ENCODE measurements around the gene BCAS1.

- TF ChIP-seq POLR2A (IDR thresholded peaks at IDR 0.05; ENCODE audit: low read depth, low read length) (no peak), CTCF (IDR thresholded peaks at IDR 0.05; ENCODE audit: extremely low read depth in 1 of 2, insufficient read depth in 1 of 2, low read depth in 1 of 2, low read length in 2 of 2) (peak; percentile 88 to 90)
Measured at GRCh38 chr20:54103067-54103761, 32.8 kb upstream of the BCAS1 start.
